HEK293T (cell line): ENCODE measurements around the gene TAC3.

ENCODE experiments used
- ARNT ChIP-seq: fragments of 450-650 bp; IDR thresholded peaks from 2 replicates; pipeline ENCODE4 v1.6.1; 2017; ENCODE audit warnings: mild to moderate bottlenecking
- BHLHE40 ChIP-seq: fragments of 450-650 bp; IDR thresholded peaks from 2 replicates; pipeline ENCODE4 v1.6.1; 2016; ENCODE audit warnings: mild to moderate bottlenecking, moderate library complexity, borderline replicate concordance
- ELF4 ChIP-seq: fragments of 450-650 bp; IDR thresholded peaks from 2 replicates; pipeline ENCODE4 v1.6.1; 2017; ENCODE audit warnings: antibody characterized with exemption
- FOXA1 ChIP-seq: fragments of 450-650 bp; IDR thresholded peaks from 2 replicates; pipeline ENCODE4 v1.6.1; 2016; ENCODE audit warnings: mild to moderate bottlenecking
- HDGF ChIP-seq: fragments of 450-650 bp; IDR thresholded peaks from 2 replicates; pipeline ENCODE4 v1.6.1; 2017; ENCODE audit warnings: antibody characterized with exemption, borderline replicate concordance
- L3MBTL2 ChIP-seq: fragments of 450-650 bp; conservative IDR thresholded peaks from 2 replicates; pipeline ENCODE4 v1.6.1; 2016; ENCODE audit warnings: mild to moderate bottlenecking
- SUZ12 ChIP-seq: fragments of 450-650 bp; IDR thresholded peaks from 2 replicates; pipeline ENCODE4 v1.6.1; 2016; ENCODE audit warnings: mild to moderate bottlenecking
- ZNF384 ChIP-seq: fragments of 450-650 bp; IDR thresholded peaks from 2 replicates; pipeline ENCODE4 v1.6.1; 2016
- TF ChIP-seq, protein P1 (sequence below): fragments of 450-650 bp; IDR thresholded peaks from 2 replicates; pipeline ENCODE4 v1.6.1; 2016

- TF ChIP-seq SUZ12 (no peak), ELF4 (no peak), L3MBTL2 (no peak), BHLHE40 (no peak), ZNF384 (no peak), HDGF (no peak), ARNT (no peak), FOXA1 (no peak)
- TF ChIP-seq, protein P1, sequence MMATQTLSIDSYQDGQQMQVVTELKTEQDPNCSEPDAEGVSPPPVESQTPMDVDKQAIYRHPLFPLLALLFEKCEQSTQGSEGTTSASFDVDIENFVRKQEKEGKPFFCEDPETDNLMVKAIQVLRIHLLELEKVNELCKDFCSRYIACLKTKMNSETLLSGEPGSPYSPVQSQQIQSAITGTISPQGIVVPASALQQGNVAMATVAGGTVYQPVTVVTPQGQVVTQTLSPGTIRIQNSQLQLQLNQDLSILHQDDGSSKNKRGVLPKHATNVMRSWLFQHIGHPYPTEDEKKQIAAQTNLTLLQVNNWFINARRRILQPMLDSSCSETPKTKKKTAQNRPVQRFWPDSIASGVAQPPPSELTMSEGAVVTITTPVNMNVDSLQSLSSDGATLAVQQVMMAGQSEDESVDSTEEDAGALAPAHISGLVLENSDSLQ = no peak
Measured at GRCh38 chr12:57005980-57006808, 10.1 kb downstream of the TAC3 start, which contains the start of gene ZBTB39.
